NCI-H345 (cell line): ENCODE results near the gene RPL29.
A peak's percentile ranks its signal among the peaks of the same experiment; 100 is the strongest.
"Not testable (repeated sequence)": the region's sequence is repeated elsewhere in the genome, so short reads cannot be mapped to it uniquely, and the experiment has no call there.

Experiments used
- DNase-seq: peaks from one replicate; lab custom pipeline; 2025; lab: John Stamatoyannopoulos, UW

Gene RPL29

DNA sequence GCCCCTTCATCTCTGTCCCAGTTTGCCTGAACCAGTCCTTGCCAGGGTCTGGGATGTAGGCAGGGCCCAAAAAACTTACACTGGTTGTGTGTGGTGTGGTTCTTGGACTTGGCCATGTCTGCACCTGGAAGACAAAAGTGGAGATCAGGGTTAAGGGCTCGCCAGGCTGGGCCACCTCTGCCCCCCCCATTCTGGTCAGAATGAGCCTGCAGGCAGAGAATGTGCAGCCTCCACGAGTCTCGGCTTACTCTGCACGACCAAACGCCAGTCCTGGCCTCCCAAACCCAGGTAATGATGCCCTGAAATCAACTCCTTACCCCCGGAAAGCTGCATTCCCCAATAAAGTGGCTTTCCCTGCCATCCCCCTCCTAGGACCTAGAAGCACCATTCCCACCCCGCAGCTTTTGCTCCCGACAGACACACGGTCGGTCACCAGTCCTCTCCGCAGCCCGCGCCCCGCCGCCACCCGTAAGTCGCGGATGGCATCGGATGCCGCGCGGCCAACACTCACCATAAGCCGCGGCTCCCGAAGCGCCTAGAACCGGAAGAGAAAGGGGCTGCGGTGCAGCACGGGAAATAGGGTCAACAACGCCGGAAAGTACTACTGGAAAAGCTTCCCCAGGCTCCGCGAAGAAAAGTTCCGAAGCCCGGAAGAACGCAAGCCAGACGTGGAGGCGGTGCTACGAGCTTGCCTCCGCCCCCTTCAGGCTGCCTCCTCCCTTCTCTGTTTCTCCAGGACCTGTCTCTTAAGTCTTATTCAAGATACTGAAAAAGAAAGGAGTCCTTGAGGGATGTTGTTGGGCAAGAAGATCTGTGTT lies at the start of gene RPL29:
Gene RPL29, minus strand, starts transcription at position 550 of the 818 bp plus-strand sequence. Its CDS starts 434 bp downstream, at position 116.
- DNase-seq = peak; percentile 91

DNA sequence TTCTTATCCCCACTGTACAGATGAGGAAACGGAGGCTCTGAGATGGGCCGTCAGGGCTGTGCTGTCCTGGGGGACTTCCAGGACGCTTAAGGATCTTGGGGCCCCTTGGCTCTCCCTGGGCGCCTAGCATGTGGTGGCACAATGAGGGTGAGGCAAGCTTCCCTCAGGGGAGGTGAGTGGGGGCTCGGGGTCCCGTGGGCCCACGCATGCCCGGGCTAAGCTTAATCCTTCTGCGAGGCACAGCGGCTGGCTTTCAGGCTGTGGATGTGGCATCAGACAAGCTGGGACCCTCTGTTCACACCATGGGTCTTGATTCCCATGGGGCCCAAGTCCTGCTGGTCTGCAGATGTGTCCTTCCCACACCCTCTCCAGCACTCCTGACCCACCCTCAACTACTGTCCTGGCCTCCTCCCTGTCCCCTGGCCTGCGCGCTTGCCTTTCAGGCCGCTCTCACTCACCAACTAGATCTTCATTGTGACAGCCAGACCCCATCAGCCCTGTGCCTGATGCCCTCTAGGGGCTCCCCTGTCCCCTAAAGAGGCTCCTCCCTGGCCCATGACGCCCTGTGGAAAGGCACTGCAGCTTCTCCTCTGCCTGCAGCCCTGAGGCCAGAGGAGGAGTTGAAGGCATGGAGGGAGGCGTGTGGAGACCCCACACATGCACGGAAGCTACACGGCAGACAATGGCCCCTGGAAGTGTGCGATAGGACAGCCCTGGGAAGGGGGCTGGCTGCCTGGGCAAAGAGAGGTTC lies 49.3 kb upstream of the RPL29 start:
- DNase-seq = no peak

DNA sequence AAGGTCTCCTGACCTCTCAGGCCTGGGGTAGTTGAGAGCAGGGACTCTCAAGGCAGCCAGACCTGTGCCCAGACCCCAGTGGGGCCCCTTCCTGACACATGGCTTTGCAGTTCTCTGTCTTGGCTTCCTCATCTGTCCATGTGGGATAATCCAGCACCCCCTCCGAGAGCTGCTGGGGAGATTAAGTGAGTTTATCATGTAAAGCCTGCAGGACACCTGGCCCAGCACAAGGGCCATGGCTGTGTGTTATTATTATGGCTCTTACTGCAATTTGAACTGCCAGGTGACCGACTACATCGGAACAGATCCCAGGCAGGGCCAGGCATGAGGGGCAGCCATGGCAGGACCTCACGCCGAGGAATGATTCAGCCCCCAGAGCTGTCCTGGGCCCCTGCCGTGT lies 48.1 kb upstream of the RPL29 start:
- DNase-seq = no peak

DNA sequence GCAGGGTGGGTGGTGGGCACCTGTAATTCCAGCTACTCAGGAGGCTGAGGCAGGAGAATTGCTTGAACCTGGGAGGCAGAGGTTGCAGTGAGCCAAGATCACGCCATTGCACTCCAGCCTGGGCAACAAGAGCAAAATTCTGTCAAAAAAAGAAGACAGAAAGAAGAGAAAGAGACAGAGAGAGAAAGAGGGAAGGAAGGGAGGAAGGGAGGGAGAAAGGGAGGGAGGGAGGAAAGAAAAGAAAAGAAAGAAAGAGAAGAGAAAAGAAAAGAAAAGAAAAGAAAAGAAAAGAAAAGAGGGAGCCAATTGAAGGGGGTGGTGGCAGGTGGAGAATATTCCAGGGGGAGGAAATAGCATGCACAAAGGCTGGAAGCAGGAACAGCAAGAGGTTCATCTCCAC lies 47.3 kb upstream of the RPL29 start:
- DNase-seq = not testable (repeated sequence)

DNA sequence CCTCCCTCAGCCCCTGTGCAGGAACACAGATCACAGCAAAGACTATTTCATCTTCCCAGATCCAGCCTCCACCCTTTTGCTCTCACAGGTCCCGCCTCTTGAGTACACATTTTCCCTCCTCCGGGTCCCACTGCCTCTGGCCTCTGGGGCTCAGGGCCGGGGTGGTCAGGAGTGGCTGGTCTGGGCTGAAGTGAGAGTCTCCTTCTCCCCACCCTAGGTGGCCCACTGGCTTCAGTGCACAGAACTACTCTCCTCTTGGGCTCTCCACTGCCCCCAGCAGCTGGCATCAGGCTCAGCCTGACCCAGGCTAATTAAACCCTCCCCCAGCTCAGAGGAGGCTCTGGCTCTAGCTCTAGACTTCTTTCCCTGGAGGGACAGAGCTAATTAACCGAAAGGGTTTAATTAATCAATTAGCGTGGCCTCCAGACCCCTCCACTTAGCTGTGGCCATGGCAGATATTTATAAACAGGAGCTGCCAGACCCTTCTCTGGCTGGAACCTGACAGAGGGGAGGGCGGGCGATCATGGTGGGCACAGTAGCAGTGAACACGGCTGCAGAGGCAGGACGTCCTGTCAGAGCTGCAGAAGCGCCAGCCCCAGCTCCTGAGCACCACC lies 45.5 kb upstream of the RPL29 start:
- DNase-seq = no peak

DNA sequence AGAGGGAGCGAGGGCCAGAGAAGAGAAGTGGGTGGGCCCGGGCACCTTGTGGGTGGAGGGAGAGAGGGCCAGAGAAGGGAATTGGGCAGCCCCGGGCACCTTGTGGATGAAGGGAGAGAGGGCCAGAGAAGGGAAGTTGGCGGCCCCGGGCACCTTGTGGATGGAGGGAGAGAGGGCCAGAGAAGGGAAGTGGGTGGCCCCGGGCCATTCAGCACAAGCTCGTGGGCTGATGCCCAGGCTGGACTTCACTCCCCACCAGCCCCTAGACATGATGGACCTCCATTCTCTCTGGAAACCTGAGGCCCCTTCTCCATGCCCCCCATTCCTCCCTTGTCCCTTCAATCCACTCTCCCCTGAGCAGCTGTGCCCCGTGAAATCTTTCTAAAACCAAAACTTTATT lies 44.9 kb upstream of the RPL29 start:
- no peak for DNase-seq

DNA sequence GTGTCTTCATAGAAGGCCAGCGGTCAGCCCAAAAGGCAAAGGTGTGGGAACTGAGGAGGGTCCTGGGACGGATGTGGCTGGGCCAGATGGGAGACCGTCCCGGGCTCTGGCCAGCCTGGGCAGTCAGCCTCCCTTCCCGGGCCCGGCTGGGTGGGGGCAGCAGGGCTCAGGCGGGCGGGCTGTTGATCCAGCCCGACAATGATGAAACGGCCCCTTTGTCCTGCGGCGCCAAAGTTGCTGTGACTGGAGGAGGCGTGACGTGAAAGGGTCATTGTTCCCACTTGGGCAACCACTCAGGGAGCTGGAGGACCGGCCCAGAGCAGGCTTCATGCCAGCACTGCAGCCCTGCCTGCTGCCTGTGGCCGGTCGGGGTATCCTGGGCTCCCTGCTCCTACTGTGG lies 44.2 kb upstream of the RPL29 start:
- no peak for DNase-seq

DNA sequence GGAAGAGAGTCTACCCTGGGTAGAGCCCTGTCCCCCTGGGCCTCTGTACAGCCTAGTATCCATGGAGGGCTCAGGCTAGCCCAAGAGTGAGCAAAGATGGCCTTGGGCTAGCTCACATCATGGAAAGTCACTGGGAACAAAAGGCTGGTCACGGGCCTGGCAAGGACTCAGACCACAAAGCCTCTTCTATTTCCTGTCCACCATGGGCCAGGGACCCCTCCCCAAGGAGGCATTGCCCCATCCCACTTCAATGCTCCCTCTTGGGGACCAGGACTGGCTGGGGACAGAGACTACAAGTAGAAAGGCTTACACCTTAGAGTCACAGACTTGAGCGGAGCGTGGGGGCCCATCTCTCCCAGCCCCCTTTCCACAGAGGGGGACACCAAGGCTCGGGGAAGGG lies 43.7 kb upstream of the RPL29 start:
- no peak for DNase-seq

DNA sequence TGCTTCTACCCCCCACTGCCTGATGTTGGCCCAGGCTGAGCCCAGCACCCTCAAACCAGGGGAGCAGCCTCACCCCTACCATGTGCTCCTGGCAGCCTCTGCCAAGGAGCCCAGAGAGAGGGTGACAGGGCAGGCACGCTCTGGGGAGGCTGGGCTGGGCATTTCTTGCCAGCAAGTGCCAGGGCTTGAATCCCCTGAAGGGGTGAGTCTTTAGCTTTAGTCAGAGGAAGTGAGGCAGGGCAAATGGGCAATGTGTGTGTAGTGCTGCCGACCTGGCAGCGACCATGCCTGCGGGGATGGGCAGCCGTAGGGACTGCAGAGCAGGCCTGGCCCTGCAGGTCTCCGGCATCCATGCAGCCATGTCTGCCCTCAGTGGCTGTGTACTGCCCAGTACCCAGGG lies 42.5 kb upstream of the RPL29 start:
- no peak for DNase-seq

DNA sequence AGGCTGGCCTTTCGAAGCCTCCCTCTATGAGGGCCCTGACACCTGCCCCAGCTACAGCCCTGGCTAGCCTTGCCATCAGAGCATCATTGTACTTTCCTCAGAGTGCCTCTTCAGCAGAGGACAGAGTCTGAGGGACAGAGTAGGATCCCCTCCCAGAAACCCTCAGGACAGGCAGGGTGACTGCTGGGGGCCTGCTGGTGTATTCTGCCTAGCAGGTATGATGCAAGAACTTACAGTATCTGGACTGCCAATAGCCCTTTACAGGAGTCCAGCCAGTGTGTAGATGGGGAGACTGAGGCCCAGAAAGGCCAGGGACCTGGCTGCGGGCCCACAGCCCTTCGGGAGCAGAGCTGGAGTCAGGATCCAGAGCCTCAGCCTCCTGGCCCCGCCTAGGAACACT lies 41.6 kb upstream of the RPL29 start:
- no peak for DNase-seq

DNA sequence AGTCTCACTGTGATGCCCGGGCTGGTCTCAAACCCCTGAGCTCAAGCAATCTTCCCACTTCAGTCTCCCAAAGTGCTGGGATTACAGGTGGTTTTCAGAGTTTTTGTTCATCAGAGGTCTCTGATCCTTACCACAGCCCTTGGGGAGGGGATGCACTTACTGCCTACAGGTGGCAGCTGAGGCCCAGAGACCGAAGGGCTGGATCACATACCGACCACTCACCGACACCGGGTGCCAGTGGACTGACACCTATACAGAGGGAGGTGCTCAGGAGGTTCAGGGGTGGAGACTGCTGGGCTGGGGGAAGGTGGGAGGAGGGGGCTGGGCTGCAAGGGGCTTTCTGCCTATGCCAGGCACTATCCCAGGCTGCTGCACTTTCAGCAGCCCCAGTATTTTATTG lies 41.1 kb upstream of the RPL29 start:
- DNase-seq = no peak

DNA sequence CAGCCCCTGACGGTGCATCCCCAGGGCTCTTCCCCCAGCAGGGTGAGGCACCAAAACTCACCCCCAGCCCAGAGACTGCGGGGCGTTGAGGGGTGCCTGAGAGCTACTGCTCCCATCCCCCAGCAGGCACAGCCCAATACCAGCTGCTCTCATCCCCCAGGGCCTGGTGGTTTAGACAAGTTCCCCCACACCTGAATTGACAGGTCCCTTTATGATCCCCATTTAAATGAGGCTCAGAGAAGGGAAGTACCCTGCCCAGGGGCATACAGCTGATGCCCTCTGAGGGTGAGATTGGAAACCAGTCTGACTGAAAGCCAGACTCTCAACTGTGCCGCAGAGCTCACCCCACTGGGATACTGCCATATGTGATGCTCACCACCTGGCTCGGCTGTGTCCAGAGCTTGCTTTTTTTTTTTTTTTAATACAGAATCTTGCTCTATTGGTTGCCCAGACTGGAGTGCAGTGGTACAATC lies 40.6 kb upstream of the RPL29 start:
- DNase-seq = no peak

DNA sequence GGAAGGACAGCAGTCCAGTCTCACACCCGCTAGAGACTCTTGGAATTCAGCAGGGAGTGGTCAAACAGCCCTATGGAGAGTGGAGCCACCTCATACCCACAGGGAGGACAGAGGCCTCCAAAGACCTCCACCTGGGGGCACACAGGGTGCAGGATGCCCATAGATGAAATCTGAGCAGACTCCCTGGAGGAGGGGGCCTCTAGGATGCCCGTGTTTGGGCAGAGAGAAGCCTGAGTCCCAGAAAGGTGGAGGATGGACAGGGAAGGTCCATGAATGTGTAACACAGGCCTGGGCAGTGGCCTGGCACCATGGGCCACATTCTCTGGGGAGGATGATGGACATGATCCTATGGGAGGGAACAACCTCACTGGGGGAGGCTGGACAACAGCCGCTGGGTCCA lies 39.0 kb upstream of the RPL29 start:
- DNase-seq = no peak

DNA sequence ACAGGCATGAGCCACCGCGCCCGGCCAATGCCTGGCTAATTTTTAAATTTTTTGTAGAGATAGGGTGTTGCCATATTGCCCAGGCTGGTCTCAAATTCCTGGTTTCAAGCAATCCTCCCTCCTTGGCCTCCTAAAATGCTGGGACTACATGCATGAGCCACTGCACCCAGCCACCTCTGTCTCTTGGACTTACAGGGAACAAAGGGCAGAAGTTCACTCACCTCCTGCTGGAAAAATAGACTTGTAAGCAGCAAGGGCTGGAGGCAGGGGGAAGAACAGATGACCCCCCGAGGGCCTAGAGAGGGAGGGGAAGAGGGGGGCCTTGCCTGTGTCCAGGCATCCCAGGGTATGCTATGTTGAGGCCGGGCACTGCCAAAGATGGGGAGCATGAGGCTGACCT lies 38.5 kb upstream of the RPL29 start:
- DNase-seq = no peak

DNA sequence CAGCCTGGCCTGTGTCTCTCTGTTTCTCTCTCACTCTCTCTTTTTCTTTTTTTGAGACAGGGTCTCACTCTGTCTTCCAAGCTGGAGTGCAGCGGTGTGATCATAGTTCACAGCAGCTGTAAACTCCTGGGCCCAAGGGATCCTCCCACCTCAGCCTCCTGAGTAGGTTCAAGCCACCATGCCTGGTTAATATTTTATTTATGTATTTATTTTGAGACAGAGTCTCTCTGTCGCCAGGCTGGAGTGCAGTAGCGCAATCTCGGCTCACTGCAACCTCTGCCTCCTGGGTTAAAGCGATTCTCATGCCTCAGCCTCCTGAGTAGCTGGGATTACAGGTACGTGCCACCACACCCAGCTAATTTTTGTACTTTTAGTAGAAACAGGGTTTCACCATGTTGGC lies 38.1 kb upstream of the RPL29 start:
- not testable (repeated sequence) for DNase-seq

DNA sequence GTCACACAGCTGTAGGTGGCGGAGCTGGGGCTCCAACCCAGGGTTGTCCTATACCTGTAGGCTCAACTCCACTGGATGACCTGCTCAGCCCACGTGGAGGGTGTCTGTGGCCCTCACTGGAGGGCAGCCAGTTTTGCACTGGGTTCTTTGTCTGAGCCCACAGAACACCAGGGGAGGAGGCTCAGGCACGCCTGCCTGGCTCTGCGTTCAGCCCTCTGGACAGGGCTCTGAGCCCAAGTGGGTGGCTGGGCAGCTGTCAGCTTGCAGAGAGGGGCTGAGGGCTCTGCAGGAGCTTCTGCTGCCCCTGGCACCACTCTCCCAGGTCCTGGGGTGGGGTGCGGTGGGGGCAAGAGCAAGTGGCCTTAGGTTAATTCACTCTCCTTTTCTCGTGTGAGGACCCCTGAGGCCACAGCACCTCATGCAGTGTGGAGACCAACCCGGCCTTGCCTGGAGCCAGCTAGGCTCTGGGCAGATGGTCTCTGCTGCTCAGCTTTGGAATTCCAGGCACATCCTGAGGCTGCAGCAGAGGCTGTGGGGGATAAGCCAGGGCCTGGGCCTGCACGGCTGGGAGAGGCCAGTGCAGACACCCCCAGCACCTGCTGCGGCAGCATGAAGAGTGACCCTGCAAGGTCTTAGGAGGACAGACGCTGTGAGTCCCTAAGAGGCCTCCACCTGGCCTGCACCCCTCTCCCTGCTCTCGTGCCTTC lies 37.2 kb upstream of the RPL29 start:
- no peak for DNase-seq

DNA sequence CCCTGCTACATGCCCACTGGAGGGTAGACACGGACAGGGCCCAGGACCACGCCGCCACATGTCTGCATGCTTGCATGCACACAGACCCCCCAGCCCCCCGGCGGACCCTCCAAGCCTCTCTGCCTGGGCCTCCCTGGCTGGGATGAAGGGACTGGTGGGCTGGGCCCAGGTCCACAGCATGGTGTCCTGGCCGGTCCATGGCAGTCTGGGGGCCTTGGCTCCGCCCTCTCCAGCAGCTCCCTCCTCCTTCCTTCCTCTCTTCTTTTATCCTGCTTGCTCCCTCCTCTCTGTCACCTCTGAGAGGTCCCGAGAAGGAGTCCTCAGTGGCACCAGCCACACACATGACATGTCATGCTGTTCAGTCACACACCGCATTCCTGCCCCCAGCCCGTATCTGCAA lies 36.2 kb upstream of the RPL29 start:
- no peak for DNase-seq

DNA sequence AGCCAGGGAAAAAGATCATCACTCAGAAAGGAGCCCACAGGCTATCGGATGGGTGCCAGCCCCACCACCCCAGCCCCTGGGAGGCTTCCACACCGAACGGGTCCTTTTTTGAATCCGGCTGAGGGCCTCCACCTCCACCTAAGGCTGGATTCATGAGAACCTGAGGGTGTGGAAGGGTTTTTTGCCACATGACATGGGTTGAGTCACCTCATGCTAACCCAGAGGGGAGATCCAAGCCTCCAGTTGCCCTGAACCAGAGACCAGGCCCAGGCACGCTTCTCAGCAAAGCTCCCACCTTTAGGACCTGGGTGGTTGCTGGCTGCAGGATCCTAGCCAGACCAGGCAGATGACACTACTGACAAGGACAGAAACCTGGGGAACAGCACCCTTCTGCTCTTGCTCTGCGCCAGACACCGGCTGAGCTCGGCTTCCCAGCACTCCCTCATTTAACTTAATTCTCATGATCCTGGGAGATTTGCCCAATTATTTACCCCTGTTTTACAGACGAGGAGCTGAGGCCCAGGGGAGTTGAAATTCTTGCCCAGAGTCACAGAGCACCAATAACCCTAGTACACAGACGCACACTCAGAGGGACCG lies 35.1 kb upstream of the RPL29 start:
- no peak for DNase-seq

DNA sequence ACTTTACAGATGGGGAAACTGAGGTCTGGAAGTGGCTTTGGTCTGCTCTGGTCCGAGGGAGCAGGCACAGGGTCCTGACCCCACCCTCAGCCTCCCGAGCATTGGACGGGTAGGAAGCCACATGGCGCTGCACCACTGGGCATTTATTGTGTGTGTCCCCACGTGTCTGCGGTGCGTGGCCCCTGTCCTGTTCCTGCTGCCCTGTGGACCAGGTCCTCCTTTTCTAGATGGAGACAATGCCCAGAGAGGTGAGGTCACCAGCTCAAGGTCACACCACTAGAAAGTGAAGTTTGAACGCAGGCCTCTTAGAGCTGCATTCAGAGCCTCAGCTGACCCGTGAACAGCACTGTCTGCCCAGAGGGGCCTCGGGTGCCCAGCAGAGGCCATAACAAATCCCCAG lies 33.8 kb upstream of the RPL29 start:
- DNase-seq = no peak

DNA sequence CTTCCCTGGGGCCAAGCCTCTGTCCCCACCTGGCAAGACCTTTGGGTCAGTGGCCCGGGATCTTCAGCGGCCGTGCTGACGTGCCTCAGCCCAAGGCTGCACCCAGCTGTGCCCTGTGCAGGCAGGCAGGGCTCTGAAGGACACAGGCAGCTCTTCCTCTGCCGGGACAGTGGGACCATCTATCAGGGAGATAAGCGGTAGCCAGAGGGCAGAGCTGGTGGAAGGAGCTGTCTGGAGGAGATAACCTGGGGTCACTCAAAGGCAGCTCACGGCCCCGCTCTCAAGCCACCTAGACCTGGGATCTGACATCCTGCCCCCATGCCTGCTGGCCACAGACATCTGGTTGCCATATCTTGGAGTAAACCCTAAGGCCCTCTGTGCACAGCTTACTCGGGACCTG lies 33.4 kb upstream of the RPL29 start:
- no peak for DNase-seq

DNA sequence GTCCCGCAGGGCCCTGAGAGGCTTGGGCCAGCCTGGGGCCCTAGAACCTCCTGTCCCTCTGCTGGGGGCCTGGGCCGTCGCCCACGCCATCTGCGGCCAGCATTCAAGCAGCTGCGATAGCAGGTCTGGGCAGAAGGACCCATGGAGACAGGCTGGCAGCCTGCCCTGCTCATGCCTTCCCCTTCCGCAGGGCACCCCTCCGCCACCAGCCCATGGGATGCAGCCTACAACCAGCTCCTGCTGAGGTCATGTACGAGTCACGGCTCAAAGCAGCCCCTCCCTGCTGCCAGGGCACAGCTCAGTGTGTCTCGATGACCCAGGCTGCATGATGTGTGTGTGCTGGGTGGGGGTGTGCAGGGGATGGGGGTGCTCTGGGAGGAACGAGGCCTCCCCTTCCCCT lies 32.9 kb upstream of the RPL29 start:
- DNase-seq = no peak

DNA sequence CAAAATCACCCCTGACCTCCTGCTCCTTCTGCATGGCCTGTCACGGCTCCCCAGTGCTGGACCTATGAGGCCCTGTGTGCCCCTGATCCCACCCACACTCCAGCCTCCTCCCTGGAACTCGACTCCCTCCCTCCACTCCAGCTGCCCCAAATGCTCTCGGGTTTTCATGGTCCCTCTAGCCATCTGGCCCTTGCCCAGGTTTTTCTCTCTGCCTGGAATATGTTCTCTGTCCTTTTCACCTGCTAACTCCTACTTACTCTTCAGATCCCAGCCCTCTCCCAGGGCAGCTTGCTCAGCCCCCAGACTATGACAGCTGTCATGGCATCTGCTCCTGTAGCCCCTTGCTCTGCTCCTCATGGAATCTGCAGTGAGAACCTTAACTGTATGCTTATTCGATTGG lies 30.3 kb upstream of the RPL29 start:
- no peak for DNase-seq
